PC-9 (cell line): ENCODE results near the gene CMIP.

Experiments
- CTCF ChIP-seq: fragments of 200-600 bp; sonication (generic); conservative IDR thresholded peaks from 2 replicates; pipeline ENCODE4 v1.6.1; 2017; ENCODE audit warnings: mixed run types, antibody characterized with exemption, mild to moderate bottlenecking, moderate library complexity
- EZH2 ChIP-seq: fragments of 200-600 bp; sonication (generic); IDR thresholded peaks from 2 replicates; pipeline ENCODE4 v1.8.0; 2017; ENCODE audit warnings: antibody characterized with exemption, low read depth

GRCh38 chr16:81505011-81505661 is 60.5 kb downstream of the CMIP start:
- TF ChIP-seq CTCF: no peak
- TF ChIP-seq EZH2: no peak
